Adrenal gland (tissue), 5 donors: ENCODE measurements around the gene SMTNL2.

ENCODE experiments used
- POLR2A ChIP-seq, 2 donors: fragments of 450-650 bp; IDR thresholded peaks; one replicate each; pipeline ENCODE4 v1.6.1; 2017; ENCODE audit warnings: antibody characterized with exemption in 2 of 2, mild to moderate bottlenecking in 2 of 2, moderate library complexity in 1 of 2
- TF ChIP-seq, protein P1 (sequence below), 6 experiments: fragments of 450-650 bp in 4 of 6; fragments of 200-600 bp in 2 of 6; sonication (generic) in 1 of 6; IDR thresholded peaks; 1 replicate in 5 of 6; 2 replicates in 1 of 6; pipeline versions ENCODE4 v1.5.1 to v1.8.0; 2016 to 2021; ENCODE audit warnings: antibody characterized with exemption in 6 of 6, mild to moderate bottlenecking in 2 of 6, moderate library complexity in 1 of 6
- donor health status: DM: no; HTN: no; CAD: no.

DNA sequence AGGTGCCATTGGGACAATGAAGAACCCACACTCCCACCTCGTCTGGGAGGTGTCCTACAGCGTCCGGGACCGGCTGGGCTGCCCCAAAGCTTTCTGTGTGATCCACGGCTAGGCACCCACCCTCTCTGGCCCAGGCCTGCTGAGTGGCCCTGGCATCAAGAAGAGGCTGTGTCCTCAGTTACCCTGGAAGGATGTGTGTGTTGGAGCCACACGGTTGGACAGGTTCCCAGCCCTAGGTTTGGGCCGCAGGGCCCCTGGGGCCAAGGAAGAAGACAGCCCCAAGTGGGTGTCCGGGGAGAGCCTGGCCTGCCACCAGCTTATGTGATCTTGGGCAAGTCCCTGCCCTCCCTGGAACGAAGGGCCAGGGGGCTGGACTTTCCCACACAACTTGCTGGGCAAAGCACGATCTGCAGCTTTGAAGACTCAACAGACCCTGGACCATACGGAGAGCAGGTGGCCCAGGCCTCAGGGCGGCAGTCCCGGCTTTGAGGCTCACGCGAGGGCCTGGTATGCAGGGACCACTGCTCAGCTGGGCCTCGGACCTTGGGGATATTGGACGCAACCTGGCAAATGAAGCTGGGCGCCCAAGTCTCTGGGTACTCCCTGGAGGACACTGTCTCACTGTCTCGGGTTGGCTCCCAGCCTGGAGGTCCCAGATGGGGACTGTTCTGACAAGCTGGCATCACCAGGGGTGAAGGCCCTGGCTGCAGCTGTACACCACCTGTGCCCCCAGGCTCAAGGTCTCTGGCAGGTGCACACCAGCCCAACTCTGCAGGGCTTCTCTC is 46.7 kb upstream of the SMTNL2 start:
- TF ChIP-seq, protein P1, sequence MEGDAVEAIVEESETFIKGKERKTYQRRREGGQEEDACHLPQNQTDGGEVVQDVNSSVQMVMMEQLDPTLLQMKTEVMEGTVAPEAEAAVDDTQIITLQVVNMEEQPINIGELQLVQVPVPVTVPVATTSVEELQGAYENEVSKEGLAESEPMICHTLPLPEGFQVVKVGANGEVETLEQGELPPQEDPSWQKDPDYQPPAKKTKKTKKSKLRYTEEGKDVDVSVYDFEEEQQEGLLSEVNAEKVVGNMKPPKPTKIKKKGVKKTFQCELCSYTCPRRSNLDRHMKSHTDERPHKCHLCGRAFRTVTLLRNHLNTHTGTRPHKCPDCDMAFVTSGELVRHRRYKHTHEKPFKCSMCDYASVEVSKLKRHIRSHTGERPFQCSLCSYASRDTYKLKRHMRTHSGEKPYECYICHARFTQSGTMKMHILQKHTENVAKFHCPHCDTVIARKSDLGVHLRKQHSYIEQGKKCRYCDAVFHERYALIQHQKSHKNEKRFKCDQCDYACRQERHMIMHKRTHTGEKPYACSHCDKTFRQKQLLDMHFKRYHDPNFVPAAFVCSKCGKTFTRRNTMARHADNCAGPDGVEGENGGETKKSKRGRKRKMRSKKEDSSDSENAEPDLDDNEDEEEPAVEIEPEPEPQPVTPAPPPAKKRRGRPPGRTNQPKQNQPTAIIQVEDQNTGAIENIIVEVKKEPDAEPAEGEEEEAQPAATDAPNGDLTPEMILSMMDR (IDR thresholded peaks at IDR 0.05) = no peak
- no peak for TF ChIP-seq POLR2A (IDR thresholded peaks at IDR 0.05)
